ENCODE results near the gene CDCA7L. TPM values are rescaled to one million over a fixed set of nuclear protein-coding genes. Genes with fewer than 3 reads are reported as not detected.
"Not testable (repeated sequence)": the region's sequence is repeated elsewhere in the genome, so short reads cannot be mapped to it uniquely, and the experiment has no call there.

CDCA7L gene
- total and polyA plus RNA-seq, 7 experiments from 2014 or later: 24.3 to 70.4 (median 46.7) TPM

GRCh38 chr7:21865631-21866204 is 80.0 kb downstream of the CDCA7L start:
- H3K36me3 Mint-ChIP-seq; H3K9me3 Mint-ChIP-seq; H3K4me1 ChIP-seq (ENCODE audit: control insufficient read depth in 2 of 2, insufficient read depth in 2 of 2, low read length in 2 of 2); H3K36me3 ChIP-seq (ENCODE audit: control insufficient read depth in 2 of 3, insufficient read depth in 3 of 3, low read length in 3 of 3); H3K27ac Mint-ChIP-seq; H3K4me1 Mint-ChIP-seq; H3K27me3 ChIP-seq (ENCODE audit: control insufficient read depth in 2 of 2, insufficient read depth in 2 of 2, low read length in 2 of 2); H3K27ac ChIP-seq (ENCODE audit: low read depth, low read length); intact Hi-C loops (cut with micrococcal nuclease); H3K27me3 Mint-ChIP-seq; H3K4me3 ChIP-seq (ENCODE audit: low read length); H3K4me3 Mint-ChIP-seq; POLR2A ChIA-PET; H3K9me3 ChIP-seq (ENCODE audit: control insufficient read depth in 2 of 3, low read length in 3 of 3); DNase-seq; ATAC-seq: not testable (repeated sequence)
- CTCF ChIA-PET: interaction anchor here (0.7 to 0.8 kb wide), 2 partner anchors 28 to 490 kb away, joined by 3 read pairs; no protein-coding TSS in a partner anchor

- Mint-ChIP-seq H3K4me1 (peaks cover 6 to 44% (median 34%) of the 10 kb centered on the region in 7 donors), H3K36me3 (no peaks in the 10 kb centered on the region), H3K9me3 (peaks cover 0 to 20% (median 0%) of the 10 kb centered on the region in 11 donors), H3K27ac (peak overlapping the region; percentile 85 to 97 (median 91)), H3K27me3 (peaks cover 0 to 5% (median 0%) of the 10 kb centered on the region in 5 donors), H3K4me3 (peak overlapping the region; percentile 69 to 91 (median 78))
- Histone ChIP-seq H3K4me3 (ENCODE audit: low read length) (peak overlapping the region; percentile 27), H3K27me3 (ENCODE audit: control insufficient read depth in 2 of 2, insufficient read depth in 2 of 2, low read length in 2 of 2) (no peaks in the 10 kb centered on the region), H3K4me1 (ENCODE audit: control insufficient read depth in 2 of 2, insufficient read depth in 2 of 2, low read length in 2 of 2) (peaks cover 0 to 20% of the 10 kb centered on the region in 2 donors), H3K36me3 (ENCODE audit: control insufficient read depth in 2 of 3, insufficient read depth in 3 of 3, low read length in 3 of 3) (no peaks in the 10 kb centered on the region), H3K27ac (ENCODE audit: low read depth, low read length) (peak overlapping the region; percentile 36), H3K9me3 (ENCODE audit: control insufficient read depth in 2 of 3, low read length in 3 of 3) (no peaks in the 10 kb centered on the region)
- ChIA-PET POLR2A (interaction anchor here (0.7 to 1.6 kb wide), 2 partner anchors 75 to 93 kb away, joined by 4 read pairs; no protein-coding TSS in a partner anchor), CTCF (no interaction called here)
- ATAC-seq: peak; percentile 72
- intact Hi-C loops (cut with micrococcal nuclease): loop anchor here in 1 of 2 donors (2.0 to 5.0 kb wide), 4 partner anchors 46 to 594 kb away; partner anchors contain the start of genes CDCA7L and SP4
- peak in 7 of 9 donors; percentile 10 to 55 (median 35) for DNase-seq
Observed at GRCh38 chr7:21851559-21851967, 94.1 kb downstream of the CDCA7L start.
